Testis (tissue), 3 donors: Measurements from ENCODE around the gene PKD2. TPM values are rescaled to one million over a fixed set of nuclear protein-coding genes. Genes with fewer than 3 reads are reported as not detected.
A peak's percentile ranks its signal among the peaks of the same experiment; 100 is the strongest.

Experiments
- DNase-seq: peaks from one replicate; pipeline ENCODE4 v3.0.0-alpha.2; 2019
- H3K27ac ChIP-seq, 2 donors: fragments of 200-600 bp; sonication (generic); one replicate each; pipeline ENCODE4 v1.5.1; 2019
- H3K27me3 ChIP-seq: fragments of 200-600 bp; sonication (generic); one replicate; pipeline ENCODE4 v1.5.1; 2019
- H3K36me3 ChIP-seq: fragments of 200-600 bp; sonication (generic); one replicate; pipeline ENCODE4 v1.5.1; 2017; ENCODE audit warnings: low read depth; ENCODE audit errors: missing control alignments
- H3K4me1 ChIP-seq: fragments of 200-600 bp; sonication (generic); one replicate; pipeline ENCODE4 v1.5.1; 2019
- H3K4me3 ChIP-seq, 2 donors: fragments of 200-600 bp; sonication (generic); one replicate each; pipeline ENCODE4 v1.5.1; 2017 to 2019
- H3K9me3 ChIP-seq: fragments of 200-600 bp; sonication (generic); one replicate; pipeline ENCODE4 v1.5.1; 2017
- CTCF ChIP-seq, 3 experiments: fragments of 450-650 bp in 2 of 3; fragments of 200-600 bp in 1 of 3; sonication (generic) in 1 of 3; IDR thresholded peaks; one replicate each; pipeline ENCODE4 v1.5.1; 2016 to 2019; ENCODE audit warnings: antibody characterized with exemption in 3 of 3, mild to moderate bottlenecking in 2 of 3, moderate library complexity in 1 of 3
- POLR2A ChIP-seq: fragments of 450-650 bp; IDR thresholded peaks from one replicate; pipeline ENCODE4 v1.6.1; 2017; ENCODE audit warnings: antibody characterized with exemption, mild to moderate bottlenecking, moderate library complexity
- WGBS, 2 donors: methylation state at CpG; one replicate each; pipeline ENCODE4 v1.1.5; 2018; 5-methylcytosine and 5-hydroxymethylcytosine counted together
- intact Hi-C: fragments of 100-400 bp; cut with DNase I; formaldehyde crosslinking; loops from one replicate; pipeline ENCODE4 v1.15.1; 2023; ENCODE audit warnings: low total_unique reads
- polyA plus RNA-seq: library from polyadenylated mRNA; stranded (reverse); fragments of 350-450 nt; fragmentation: Illumina TruSeq; extraction: RNeasy Lipid Tissue Mini Kit (QIAGEN cat#74804); gene quantifications from one replicate; pipeline ENCODE4 v1.2.3, GENCODE V29; 2014; ENCODE audit warnings: low read depth, low replicate concordance; ENCODE audit not compliant: insufficient read depth
- total RNA-seq, 2 donors: library from RNA; depleted of rRNA; stranded (reverse); fragments of >200 nt; gene quantifications; one replicate each; pipeline ENCODE4 v1.2.3, GENCODE V29; 2016

Gene PKD2
- total and polyA plus RNA-seq, 3 donors from 2014 or later = 18.7 to 52.8 (median 24.6) TPM

GRCh38 chr4:87983996-87984395 is 23.4 kb upstream of the PKD2 start:
- TF ChIP-seq POLR2A = no peak
- no peak for TF ChIP-seq CTCF (IDR thresholded peaks at IDR 0.05)
- no peak overlapping the region for H3K4me3 ChIP-seq
- H3K27ac ChIP-seq = no peak overlapping the region
- no peaks in the 10 kb centered on the region for H3K9me3 ChIP-seq
- no peaks in the 10 kb centered on the region for H3K4me1 ChIP-seq
- no peaks in the 10 kb centered on the region for H3K27me3 ChIP-seq
- 87 to 92% methylated on average over 2 of the region's 2 CpGs for WGBS, 2 donors
- H3K36me3 ChIP-seq = no peaks in the 10 kb centered on the region
- intact Hi-C loops = no loop called here
- no peak for DNase-seq

GRCh38 chr4:87985097-87985886 is 22.1 kb upstream of the PKD2 start:
- Histone ChIP-seq H3K36me3 (no peaks in the 10 kb centered on the region), H3K4me1 (no peaks in the 10 kb centered on the region), H3K27me3 (no peaks in the 10 kb centered on the region), H3K4me3 (no peak overlapping the region), H3K27ac (no peak overlapping the region), H3K9me3 (no peaks in the 10 kb centered on the region)
- TF ChIP-seq CTCF (IDR thresholded peaks at IDR 0.05) (peak in 1 of 3 experiments; percentile 37), POLR2A (no peak)
- intact Hi-C loops = no loop called here
- peak; percentile 87 for DNase-seq
- 14% methylated on average over 1 of the region's 1 CpG; no CpG with 5 or more reads in 1 of the 2 donors for WGBS, 2 donors

- intact Hi-C loops = no loop called here
- WGBS, 2 donors = 53 to 72% methylated on average over 4 of the region's 4 CpGs
- no peak for TF ChIP-seq CTCF (IDR thresholded peaks at IDR 0.05)
- no peak for TF ChIP-seq POLR2A
Measured at GRCh38 chr4:87985887-87986200, 21.6 kb upstream of the PKD2 start.

GRCh38 chr4:87986508-87986907 is 20.9 kb upstream of the PKD2 start:
- intact Hi-C loops = no loop called here
- TF ChIP-seq CTCF (IDR thresholded peaks at IDR 0.05) (no peak), POLR2A (no peak)
- DNase-seq = no peak
- H3K4me3 ChIP-seq = no peak overlapping the region
- H3K9me3 ChIP-seq = no peaks in the 10 kb centered on the region
- no peak overlapping the region for H3K27ac ChIP-seq
- no peaks in the 10 kb centered on the region for H3K27me3 ChIP-seq
- H3K4me1 ChIP-seq = no peaks in the 10 kb centered on the region
- H3K36me3 ChIP-seq = no peaks in the 10 kb centered on the region
- 90 to 94% methylated on average over 9 of the region's 9 CpGs for WGBS, 2 donors

More at GRCh38 chr4:87985887-87986200, 21.6 kb upstream of the PKD2 start:
- Histone ChIP-seq H3K4me3 (no peak overlapping the region), H3K4me1 (no peaks in the 10 kb centered on the region), H3K9me3 (no peaks in the 10 kb centered on the region), H3K27me3 (no peaks in the 10 kb centered on the region), H3K27ac (no peak overlapping the region), H3K36me3 (no peaks in the 10 kb centered on the region)
- no peak for DNase-seq

- no peaks in the 10 kb centered on the region for H3K27me3 ChIP-seq
- TF ChIP-seq CTCF (IDR thresholded peaks at IDR 0.05) (no peak), POLR2A (no peak)
- DNase-seq = no peak
- no peak overlapping the region for H3K27ac ChIP-seq
- WGBS, 2 donors = 87 to 88% methylated on average over 4 of the region's 4 CpGs
- H3K36me3 ChIP-seq = no peaks in the 10 kb centered on the region
- H3K4me3 ChIP-seq = no peak overlapping the region
- no peaks in the 10 kb centered on the region for H3K9me3 ChIP-seq
- intact Hi-C loops = no loop called here
- H3K4me1 ChIP-seq = no peaks in the 10 kb centered on the region
Measured at GRCh38 chr4:87989765-87990164, 17.7 kb upstream of the PKD2 start.
